ENCODE data around the gene GTF2A1. TPM values are rescaled to one million over a fixed set of nuclear protein-coding genes. Genes with fewer than 3 reads are reported as not detected.
A peak's percentile ranks its signal among the peaks of the same experiment; 100 is the strongest.
"Not testable (repeated sequence)": the region's sequence is repeated elsewhere in the genome, so short reads cannot be mapped to it uniquely, and the experiment has no call there.

The GTF2A1 gene
- polyA plus RNA-seq, 2 donors: 3.8 to 6.2 TPM

- 59 to 73% methylated on average over 2 of the region's 2 CpGs for WGBS, 2 donors
- Histone ChIP-seq H3K9me3 (ENCODE audit: control insufficient read depth in 2 of 2, insufficient read depth in 1 of 2, low read depth in 1 of 2, low read length in 1 of 2) (peaks cover 0 to 4% of the 10 kb centered on the region in 2 donors), H3K27me3 (ENCODE audit: control insufficient read depth in 1 of 2, insufficient read depth in 2 of 2, low read length in 2 of 2) (no peaks in the 10 kb centered on the region), H3K4me3 (ENCODE audit: low read depth in 1 of 2, low read length in 2 of 2) (no peak overlapping the region), H3K4me1 (ENCODE audit: control insufficient read depth in 2 of 2, insufficient read depth in 2 of 2, low read length in 1 of 2) (no peaks in the 10 kb centered on the region), H3K36me3 (ENCODE audit: control insufficient read depth in 2 of 2, insufficient read depth in 2 of 2, low read length in 1 of 2) (no peaks in the 10 kb centered on the region), H3K27ac (ENCODE audit: low read depth in 2 of 2, low read length in 1 of 2) (no peak overlapping the region)
Observed at GRCh38 chr14:81235096-81235495, 14.3 kb upstream of the GTF2A1 start.

DNA sequence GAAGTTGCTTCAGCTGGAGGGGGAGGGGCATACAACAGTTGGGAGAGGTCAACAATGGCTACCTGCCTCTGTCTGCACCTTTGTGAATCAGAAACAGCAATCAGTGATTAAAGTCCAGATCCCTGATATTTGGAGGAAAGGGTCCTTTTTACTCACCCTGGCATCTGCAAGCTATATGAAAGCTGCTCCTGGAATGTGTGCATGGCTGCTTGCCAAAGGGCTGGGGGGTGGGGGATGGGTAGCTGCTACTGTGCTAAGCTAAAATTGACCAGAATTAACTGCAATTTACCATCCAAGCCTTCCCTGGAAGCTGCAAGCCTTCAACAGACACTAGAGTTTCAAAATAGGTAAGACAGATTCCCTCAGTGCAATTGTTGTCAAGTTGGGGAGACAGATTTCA lies 13.5 kb upstream of the GTF2A1 start:
- Histone ChIP-seq H3K27ac (ENCODE audit: low read depth in 2 of 2, low read length in 1 of 2) (no peak overlapping the region), H3K4me1 (ENCODE audit: control insufficient read depth in 2 of 2, insufficient read depth in 2 of 2, low read length in 1 of 2) (no peaks in the 10 kb centered on the region), H3K27me3 (ENCODE audit: control insufficient read depth in 1 of 2, insufficient read depth in 2 of 2, low read length in 2 of 2) (no peaks in the 10 kb centered on the region), H3K9me3 (ENCODE audit: control insufficient read depth in 2 of 2, insufficient read depth in 1 of 2, low read depth in 1 of 2, low read length in 1 of 2) (peaks cover 0 to 4% of the 10 kb centered on the region in 2 donors), H3K4me3 (ENCODE audit: low read depth in 1 of 2, low read length in 2 of 2) (no peak overlapping the region), H3K36me3 (ENCODE audit: control insufficient read depth in 2 of 2, insufficient read depth in 2 of 2, low read length in 1 of 2) (no peaks in the 10 kb centered on the region)

GRCh38 chr14:81233615-81234014 lies 12.9 kb upstream of the GTF2A1 start:
- no peak overlapping the region for H3K27ac ChIP-seq (ENCODE audit: low read depth in 2 of 2, low read length in 1 of 2)
- no peak overlapping the region for H3K4me3 ChIP-seq (ENCODE audit: low read depth in 1 of 2, low read length in 2 of 2)
- 91 to 96% methylated on average over 1 of the region's 1 CpG for WGBS, 2 donors
- no peaks in the 10 kb centered on the region for H3K36me3 ChIP-seq (ENCODE audit: control insufficient read depth in 2 of 2, insufficient read depth in 2 of 2, low read length in 1 of 2)
- no peaks in the 10 kb centered on the region for H3K4me1 ChIP-seq (ENCODE audit: control insufficient read depth in 2 of 2, insufficient read depth in 2 of 2, low read length in 1 of 2)
- no peaks in the 10 kb centered on the region for H3K27me3 ChIP-seq (ENCODE audit: control insufficient read depth in 1 of 2, insufficient read depth in 2 of 2, low read length in 2 of 2)
- peaks cover 0 to 4% of the 10 kb centered on the region in 2 donors for H3K9me3 ChIP-seq (ENCODE audit: control insufficient read depth in 2 of 2, insufficient read depth in 1 of 2, low read depth in 1 of 2, low read length in 1 of 2)

GRCh38 chr14:81231540-81231939 lies 10.8 kb upstream of the GTF2A1 start:
- no peaks in the 10 kb centered on the region for H3K4me1 ChIP-seq (ENCODE audit: control insufficient read depth in 2 of 2, insufficient read depth in 2 of 2, low read length in 1 of 2)
- no peaks in the 10 kb centered on the region for H3K9me3 ChIP-seq (ENCODE audit: control insufficient read depth in 2 of 2, insufficient read depth in 1 of 2, low read depth in 1 of 2, low read length in 1 of 2)
- H3K4me3 ChIP-seq (ENCODE audit: low read depth in 1 of 2, low read length in 2 of 2): no peak overlapping the region
- H3K36me3 ChIP-seq (ENCODE audit: control insufficient read depth in 2 of 2, insufficient read depth in 2 of 2, low read length in 1 of 2): no peaks in the 10 kb centered on the region
- 78 to 85% methylated on average over 1 of the region's 1 CpG for WGBS, 2 donors
- H3K27ac ChIP-seq (ENCODE audit: low read depth in 2 of 2, low read length in 1 of 2): no peak overlapping the region
- H3K27me3 ChIP-seq (ENCODE audit: control insufficient read depth in 1 of 2, insufficient read depth in 2 of 2, low read length in 2 of 2): no peaks in the 10 kb centered on the region

- no peaks in the 10 kb centered on the region for H3K36me3 ChIP-seq (ENCODE audit: control insufficient read depth in 2 of 2, insufficient read depth in 2 of 2, low read length in 1 of 2)
- WGBS, 2 donors: 94 to 98% methylated on average over 1 of the region's 1 CpG
- H3K27me3 ChIP-seq (ENCODE audit: control insufficient read depth in 1 of 2, insufficient read depth in 2 of 2, low read length in 2 of 2): no peaks in the 10 kb centered on the region
- no peak overlapping the region for H3K4me3 ChIP-seq (ENCODE audit: low read depth in 1 of 2, low read length in 2 of 2)
- no peak overlapping the region for H3K27ac ChIP-seq (ENCODE audit: low read depth in 2 of 2, low read length in 1 of 2)
- H3K4me1 ChIP-seq (ENCODE audit: control insufficient read depth in 2 of 2, insufficient read depth in 2 of 2, low read length in 1 of 2): no peaks in the 10 kb centered on the region
- no peaks in the 10 kb centered on the region for H3K9me3 ChIP-seq (ENCODE audit: control insufficient read depth in 2 of 2, insufficient read depth in 1 of 2, low read depth in 1 of 2, low read length in 1 of 2)
Observed at GRCh38 chr14:81224222-81224621, 3.5 kb upstream of the GTF2A1 start.

DNA sequence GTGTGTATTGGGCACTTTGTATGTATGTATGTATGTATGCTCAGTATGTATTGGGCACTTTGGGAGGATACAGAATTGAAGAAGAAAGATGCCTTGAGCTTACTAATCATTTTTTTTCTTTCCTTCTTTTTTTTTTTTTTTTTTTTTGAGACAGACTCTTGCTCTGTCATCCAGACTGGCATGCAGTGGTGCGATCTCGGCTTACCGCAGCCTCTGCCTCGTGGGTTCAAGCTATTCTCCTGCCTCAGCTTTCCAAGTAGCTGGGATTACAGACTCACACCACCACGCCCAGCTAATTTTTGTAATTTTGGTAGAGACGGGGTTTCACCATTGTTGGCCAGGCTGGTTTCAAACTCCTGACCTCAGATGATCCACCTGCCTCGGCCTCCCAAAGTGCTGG lies 3.0 kb upstream of the GTF2A1 start:
- 91 to 92% methylated on average over 7 of the region's 7 CpGs for WGBS, 2 donors
- not testable (repeated sequence) for H3K4me1 ChIP-seq (ENCODE audit: control insufficient read depth in 2 of 2, insufficient read depth in 2 of 2, low read length in 1 of 2); H3K27me3 ChIP-seq (ENCODE audit: control insufficient read depth in 1 of 2, insufficient read depth in 2 of 2, low read length in 2 of 2); H3K9me3 ChIP-seq (ENCODE audit: control insufficient read depth in 2 of 2, insufficient read depth in 1 of 2, low read depth in 1 of 2, low read length in 1 of 2); H3K36me3 ChIP-seq (ENCODE audit: control insufficient read depth in 2 of 2, insufficient read depth in 2 of 2, low read length in 1 of 2); H3K4me3 ChIP-seq (ENCODE audit: low read depth in 1 of 2, low read length in 2 of 2); H3K27ac ChIP-seq (ENCODE audit: low read depth in 2 of 2, low read length in 1 of 2)

DNA sequence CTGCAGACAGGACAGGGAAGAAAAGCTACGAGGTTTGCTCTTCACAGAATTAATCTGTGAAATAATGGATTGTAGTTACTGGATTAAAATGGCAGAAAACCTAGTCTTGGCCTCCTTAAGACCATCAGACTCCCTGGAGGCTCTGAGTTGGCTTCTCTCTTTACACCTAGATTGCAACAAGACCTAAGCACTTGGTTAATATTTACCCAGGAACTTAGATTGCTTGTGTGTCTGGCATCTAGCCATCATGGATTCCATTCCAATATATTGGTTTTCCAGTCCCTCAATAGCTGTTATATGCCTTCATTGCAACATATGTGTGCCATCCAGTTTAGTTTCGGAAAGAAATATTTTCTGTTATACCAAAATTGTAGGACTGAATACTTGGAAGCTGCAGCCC lies 1.9 kb upstream of the GTF2A1 start:
- H3K4me1 ChIP-seq (ENCODE audit: control insufficient read depth in 2 of 2, insufficient read depth in 2 of 2, low read length in 1 of 2): no peaks in the 10 kb centered on the region
- no peak overlapping the region for H3K27ac ChIP-seq (ENCODE audit: low read depth in 2 of 2, low read length in 1 of 2)
- no peak overlapping the region for H3K4me3 ChIP-seq (ENCODE audit: low read depth in 1 of 2, low read length in 2 of 2)
- 81 to 94% methylated on average over 2 of the region's 2 CpGs for WGBS, 2 donors
- H3K27me3 ChIP-seq (ENCODE audit: control insufficient read depth in 1 of 2, insufficient read depth in 2 of 2, low read length in 2 of 2): no peaks in the 10 kb centered on the region
- no peaks in the 10 kb centered on the region for H3K36me3 ChIP-seq (ENCODE audit: control insufficient read depth in 2 of 2, insufficient read depth in 2 of 2, low read length in 1 of 2)
- no peaks in the 10 kb centered on the region for H3K9me3 ChIP-seq (ENCODE audit: control insufficient read depth in 2 of 2, insufficient read depth in 1 of 2, low read depth in 1 of 2, low read length in 1 of 2)

- Histone ChIP-seq H3K27ac (ENCODE audit: low read depth in 2 of 2, low read length in 1 of 2) (peak overlapping the region; percentile 97 to 100), H3K4me1 (ENCODE audit: control insufficient read depth in 2 of 2, insufficient read depth in 2 of 2, low read length in 1 of 2) (no peaks in the 10 kb centered on the region), H3K9me3 (ENCODE audit: control insufficient read depth in 2 of 2, insufficient read depth in 1 of 2, low read depth in 1 of 2, low read length in 1 of 2) (no peaks in the 10 kb centered on the region), H3K27me3 (ENCODE audit: control insufficient read depth in 1 of 2, insufficient read depth in 2 of 2, low read length in 2 of 2) (no peaks in the 10 kb centered on the region), H3K36me3 (ENCODE audit: control insufficient read depth in 2 of 2, insufficient read depth in 2 of 2, low read length in 1 of 2) (no peaks in the 10 kb centered on the region), H3K4me3 (ENCODE audit: low read depth in 1 of 2, low read length in 2 of 2) (peak overlapping the region in 1 of 2 donors; percentile 7)
- WGBS, 2 donors: 57 to 67% methylated on average over 5 of the region's 5 CpGs
Observed at GRCh38 chr14:81222126-81222525, 1.4 kb upstream of the GTF2A1 start.

- H3K27me3 ChIP-seq (ENCODE audit: control insufficient read depth in 1 of 2, insufficient read depth in 2 of 2, low read length in 2 of 2): no peaks in the 10 kb centered on the region
- peak overlapping the region; percentile 97 to 100 for H3K27ac ChIP-seq (ENCODE audit: low read depth in 2 of 2, low read length in 1 of 2)
- peak overlapping the region; percentile 64 to 90 for H3K4me3 ChIP-seq (ENCODE audit: low read depth in 1 of 2, low read length in 2 of 2)
- no peaks in the 10 kb centered on the region for H3K9me3 ChIP-seq (ENCODE audit: control insufficient read depth in 2 of 2, insufficient read depth in 1 of 2, low read depth in 1 of 2, low read length in 1 of 2)
- no peaks in the 10 kb centered on the region for H3K36me3 ChIP-seq (ENCODE audit: control insufficient read depth in 2 of 2, insufficient read depth in 2 of 2, low read length in 1 of 2)
- H3K4me1 ChIP-seq (ENCODE audit: control insufficient read depth in 2 of 2, insufficient read depth in 2 of 2, low read length in 1 of 2): no peaks in the 10 kb centered on the region
- WGBS, 2 donors: 20 to 25% methylated on average over 16 of the region's 16 CpGs
Observed at GRCh38 chr14:81221579-81222102, 882 bp upstream of the GTF2A1 start.

DNA sequence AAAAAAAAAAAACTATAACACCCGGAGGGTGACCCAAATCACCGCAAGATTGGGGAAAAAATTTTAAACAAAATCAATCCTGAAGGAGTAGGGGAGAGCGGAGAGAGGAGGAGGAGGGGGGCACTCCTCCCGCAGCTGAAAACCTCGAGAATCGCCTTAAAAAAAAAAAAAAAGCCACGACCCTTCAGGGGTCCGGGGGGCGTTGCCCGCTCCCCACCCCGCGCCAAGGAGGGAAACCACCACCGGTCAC lies 254 bp downstream of the GTF2A1 start:
- H3K36me3 ChIP-seq (ENCODE audit: control insufficient read depth in 2 of 2, insufficient read depth in 2 of 2, low read length in 1 of 2): no peaks in the 10 kb centered on the region
- H3K27ac ChIP-seq (ENCODE audit: low read depth in 2 of 2, low read length in 1 of 2): peak overlapping the region; percentile 97 to 99
- no peaks in the 10 kb centered on the region for H3K9me3 ChIP-seq (ENCODE audit: control insufficient read depth in 2 of 2, insufficient read depth in 1 of 2, low read depth in 1 of 2, low read length in 1 of 2)
- no peaks in the 10 kb centered on the region for H3K27me3 ChIP-seq (ENCODE audit: control insufficient read depth in 1 of 2, insufficient read depth in 2 of 2, low read length in 2 of 2)
- H3K4me1 ChIP-seq (ENCODE audit: control insufficient read depth in 2 of 2, insufficient read depth in 2 of 2, low read length in 1 of 2): no peaks in the 10 kb centered on the region
- peak overlapping the region; percentile 73 to 90 for H3K4me3 ChIP-seq (ENCODE audit: low read depth in 1 of 2, low read length in 2 of 2)
- 0 to 1% methylated on average over 12 to 13 of the region's 13 CpGs for WGBS, 2 donors
